GM13976 (cell line): ENCODE results near the gene CYSRT1.
"Not testable (repeated sequence)": the region's sequence is repeated elsewhere in the genome, so short reads cannot be mapped to it uniquely, and the experiment has no call there.

Experiments
- DNase-seq: peaks from one replicate; pipeline ENCODE4 v3.0.0; 2012; ENCODE audit warnings: low spot score
- in situ Hi-C: fragments of 300-500 bp; cut with MboI; formaldehyde crosslinking; loops from one replicate; pipeline ENCODE4 v1.12.0; 2022; ENCODE audit warnings: low sequenced_read_pairs, mixed read lengths, inconsistent platforms; ENCODE audit not compliant: unreplicated experiment
- TF ChIP-seq, protein P1 (sequence below): IDR thresholded peaks from 2 replicates; pipeline ENCODE4 v1.5.1; 2012; ENCODE audit warnings: borderline replicate concordance, mild to moderate bottlenecking; ENCODE audit not compliant: insufficient read depth; ENCODE audit errors: extremely low read depth, missing control alignments, control extremely low read depth

The CYSRT1 gene

DNA sequence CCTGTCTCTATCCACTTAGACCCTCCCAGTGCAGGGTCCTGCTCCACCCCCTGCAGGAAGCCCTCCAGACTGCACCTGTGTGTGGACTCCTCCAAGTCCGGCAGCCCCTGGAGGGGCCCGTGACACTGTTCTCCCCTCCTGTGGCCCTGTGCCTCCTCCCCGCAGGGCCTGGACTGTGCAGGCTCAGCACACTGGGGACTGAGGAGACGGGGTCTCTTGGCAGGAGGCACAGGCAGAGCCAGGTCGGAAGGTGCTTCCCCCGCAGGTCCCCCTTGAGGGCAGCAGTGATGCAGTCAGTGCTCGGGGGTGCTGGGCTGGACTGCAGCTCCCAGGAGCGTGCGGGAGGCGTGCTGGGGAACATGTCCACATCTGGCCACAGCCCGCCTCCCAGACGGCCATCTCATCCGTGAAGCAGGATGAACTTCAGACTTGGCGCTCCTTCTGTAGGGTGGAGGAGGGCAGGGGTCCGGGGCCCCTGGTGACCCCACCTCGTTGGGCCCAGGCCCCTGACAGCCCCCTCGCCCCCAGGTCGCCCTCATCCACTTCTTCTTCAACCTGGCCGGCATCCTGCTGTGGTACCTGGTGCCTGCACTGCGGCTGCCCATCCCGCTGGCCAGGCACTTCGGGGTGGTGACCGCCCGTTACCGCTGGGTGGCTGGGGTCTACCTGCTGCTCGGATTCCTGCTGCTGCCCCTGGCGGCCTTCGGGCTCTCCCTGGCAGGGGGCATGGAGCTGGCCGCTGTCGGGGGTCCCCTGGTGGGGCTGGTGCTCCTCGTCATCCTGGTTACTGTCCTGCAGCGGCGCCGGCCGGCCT lies 10.7 kb downstream of the CYSRT1 start:
- no peak for DNase-seq

GRCh38 chr9:137236238-137236935 lies 11.4 kb downstream of the CYSRT1 start:
- TF ChIP-seq, protein P1, sequence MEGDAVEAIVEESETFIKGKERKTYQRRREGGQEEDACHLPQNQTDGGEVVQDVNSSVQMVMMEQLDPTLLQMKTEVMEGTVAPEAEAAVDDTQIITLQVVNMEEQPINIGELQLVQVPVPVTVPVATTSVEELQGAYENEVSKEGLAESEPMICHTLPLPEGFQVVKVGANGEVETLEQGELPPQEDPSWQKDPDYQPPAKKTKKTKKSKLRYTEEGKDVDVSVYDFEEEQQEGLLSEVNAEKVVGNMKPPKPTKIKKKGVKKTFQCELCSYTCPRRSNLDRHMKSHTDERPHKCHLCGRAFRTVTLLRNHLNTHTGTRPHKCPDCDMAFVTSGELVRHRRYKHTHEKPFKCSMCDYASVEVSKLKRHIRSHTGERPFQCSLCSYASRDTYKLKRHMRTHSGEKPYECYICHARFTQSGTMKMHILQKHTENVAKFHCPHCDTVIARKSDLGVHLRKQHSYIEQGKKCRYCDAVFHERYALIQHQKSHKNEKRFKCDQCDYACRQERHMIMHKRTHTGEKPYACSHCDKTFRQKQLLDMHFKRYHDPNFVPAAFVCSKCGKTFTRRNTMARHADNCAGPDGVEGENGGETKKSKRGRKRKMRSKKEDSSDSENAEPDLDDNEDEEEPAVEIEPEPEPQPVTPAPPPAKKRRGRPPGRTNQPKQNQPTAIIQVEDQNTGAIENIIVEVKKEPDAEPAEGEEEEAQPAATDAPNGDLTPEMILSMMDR = peak; percentile 100
- peak; percentile 97 for DNase-seq
- in situ Hi-C loops = no loop called here

More for the DNA sequence above, 10.7 kb downstream of the CYSRT1 start:
- TF ChIP-seq, protein P1 = no peak
- in situ Hi-C loops = no loop called here

- in situ Hi-C loops = no loop called here
- TF ChIP-seq, protein P1 = no peak
- no peak for DNase-seq
Measured at GRCh38 chr9:137236936-137237421, 12.0 kb downstream of the CYSRT1 start.

DNA sequence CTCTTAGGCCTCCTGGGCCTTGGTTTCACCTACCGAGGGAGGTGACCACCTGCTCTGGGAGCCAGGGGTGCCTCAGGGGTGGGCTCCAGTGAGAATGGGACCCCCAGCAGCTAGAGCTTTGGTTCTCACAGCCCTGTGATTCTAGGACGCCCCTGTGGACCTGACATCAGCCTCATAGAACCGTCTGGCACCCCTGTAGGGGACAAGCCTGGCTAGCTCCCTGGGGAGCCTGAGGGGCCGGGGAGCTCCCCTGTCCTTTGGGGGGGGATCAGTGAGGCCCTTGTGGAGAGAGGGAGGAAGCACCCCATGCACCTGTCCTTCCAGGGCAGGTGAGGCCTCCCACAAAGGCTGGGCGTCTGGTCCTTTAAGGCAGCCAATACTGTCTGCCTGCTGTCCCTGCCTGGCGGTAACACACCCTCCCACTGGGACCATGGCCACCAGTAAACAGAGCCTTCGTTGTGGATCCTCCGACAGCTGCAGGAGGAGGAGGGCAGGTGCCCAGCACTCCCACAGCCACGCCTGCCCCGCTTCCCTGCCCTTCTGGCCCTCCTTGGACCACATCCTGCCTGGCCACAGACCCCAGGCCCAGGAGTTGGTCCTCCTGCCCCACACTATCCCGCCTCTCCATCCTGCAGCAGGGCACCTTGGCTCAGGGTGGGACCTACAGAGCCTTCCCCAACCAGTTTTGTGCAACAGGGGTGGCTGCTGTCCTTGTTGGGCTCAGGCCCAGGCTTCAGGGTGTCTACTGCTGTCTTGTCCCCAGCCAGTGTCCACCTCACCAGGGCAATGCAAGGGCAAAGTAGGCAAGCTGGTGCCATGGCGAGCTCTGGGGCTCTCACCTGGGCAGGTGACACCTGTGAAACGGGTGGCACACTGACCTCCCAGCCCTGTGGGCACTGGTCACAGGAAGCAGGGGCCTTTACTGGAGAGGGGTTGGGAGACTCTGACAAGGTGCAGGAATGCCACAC lies 13.1 kb downstream of the CYSRT1 start:
- DNase-seq = no peak
- in situ Hi-C loops = no loop called here
- TF ChIP-seq, protein P1 = no peak

DNA sequence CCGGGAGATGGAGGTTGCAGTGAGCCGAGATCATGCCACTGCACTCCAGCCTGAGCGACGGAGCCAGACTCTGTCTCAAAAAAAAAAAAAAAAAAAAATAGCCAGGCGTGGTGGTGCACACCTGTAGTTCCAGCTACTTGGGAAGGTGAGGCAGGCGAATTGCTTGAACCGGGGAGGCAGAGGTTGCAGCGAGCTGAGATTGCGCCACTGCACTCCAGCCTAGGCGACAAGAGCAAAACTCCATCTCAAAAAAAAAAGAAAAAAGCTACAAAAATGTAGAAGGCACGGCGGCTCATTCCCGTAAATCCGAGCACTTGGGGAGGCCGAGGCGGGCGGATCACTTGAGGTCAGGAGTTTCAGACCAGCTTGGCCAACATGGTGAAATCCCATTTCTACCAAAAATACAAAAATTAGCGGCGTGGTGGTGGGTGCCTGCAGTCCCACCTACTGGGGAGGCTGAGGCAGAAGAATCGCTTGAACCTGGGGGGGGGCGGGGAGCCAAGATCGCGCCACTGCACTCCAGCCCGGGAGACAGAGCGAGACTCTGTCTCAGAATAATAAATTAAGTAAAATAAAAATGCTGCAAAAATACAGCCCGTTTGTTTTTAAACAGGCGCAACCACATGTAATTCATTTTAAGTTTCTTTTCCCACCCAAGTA lies 14.7 kb downstream of the CYSRT1 start:
- in situ Hi-C loops, DNase-seq: not testable (repeated sequence)

GRCh38 chr9:137240318-137240840 lies 15.4 kb downstream of the CYSRT1 start:
- in situ Hi-C loops = no loop called here
- DNase-seq = peak; percentile 75
- TF ChIP-seq, protein P1 = no peak
